ENCODE measurements around the gene OSBPL3. TPM values are rescaled to one million over a fixed set of nuclear protein-coding genes. Genes with fewer than 3 reads are reported as not detected.

The OSBPL3 gene
- total and polyA plus RNA-seq, 2 donors from 2014 or later = 8.6 to 40.5 TPM

DNA sequence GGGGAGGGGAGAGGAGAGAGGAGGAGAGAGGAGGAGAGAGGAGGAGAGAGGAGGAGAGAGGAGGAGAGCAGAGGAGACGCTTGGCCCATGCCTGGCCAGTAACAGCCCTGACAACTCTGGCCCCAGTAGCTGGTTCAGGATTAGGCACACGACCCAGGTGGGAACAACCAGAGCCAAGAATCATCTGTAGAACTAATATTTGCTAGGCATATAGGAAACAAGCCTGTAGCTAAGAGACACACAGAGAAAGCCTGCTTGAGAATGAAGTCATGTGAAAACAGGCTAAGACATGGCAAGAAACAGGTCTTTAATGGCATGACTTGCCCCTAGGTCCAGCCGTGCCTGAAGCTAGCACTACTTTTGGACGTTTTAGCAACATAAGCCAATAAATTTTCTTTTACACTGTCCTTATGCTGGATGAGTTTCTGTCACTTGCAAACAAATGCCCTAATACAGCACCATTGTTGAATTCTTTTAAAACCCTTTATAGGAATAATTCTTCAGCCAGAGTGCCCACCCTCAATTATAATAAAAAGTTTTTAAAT lies 17.5 kb downstream of the OSBPL3 start:
- no peak overlapping the region for H3K9ac ChIP-seq (ENCODE audit: low read length in 3 of 3)
- FAIRE-seq (no peak), DNase-seq (no peak)
- H3K4me1 ChIP-seq (ENCODE audit: control insufficient read depth in 2 of 3, insufficient read depth in 2 of 3, low read depth in 1 of 3, low read length in 3 of 3) = peaks cover 4 to 9% (median 4%) of the 10 kb centered on the region in 3 donors
- no peak overlapping the region for H3K27ac ChIP-seq (ENCODE audit: low read depth in 2 of 2, low read length in 2 of 2)
- H3K4me3 ChIP-seq (ENCODE audit: low read length in 3 of 3) = no peak overlapping the region
- intact Hi-C loops (cut with DNase I) = no loop called here
- no peaks in the 10 kb centered on the region for H3K9me3 ChIP-seq (ENCODE audit: control insufficient read depth in 2 of 3, insufficient read depth in 1 of 3, low read length in 3 of 3)
- no peaks in the 10 kb centered on the region for H3K36me3 ChIP-seq (ENCODE audit: control insufficient read depth in 2 of 3, insufficient read depth in 3 of 3, low read length in 3 of 3)
- TF ChIP-seq, protein P1, sequence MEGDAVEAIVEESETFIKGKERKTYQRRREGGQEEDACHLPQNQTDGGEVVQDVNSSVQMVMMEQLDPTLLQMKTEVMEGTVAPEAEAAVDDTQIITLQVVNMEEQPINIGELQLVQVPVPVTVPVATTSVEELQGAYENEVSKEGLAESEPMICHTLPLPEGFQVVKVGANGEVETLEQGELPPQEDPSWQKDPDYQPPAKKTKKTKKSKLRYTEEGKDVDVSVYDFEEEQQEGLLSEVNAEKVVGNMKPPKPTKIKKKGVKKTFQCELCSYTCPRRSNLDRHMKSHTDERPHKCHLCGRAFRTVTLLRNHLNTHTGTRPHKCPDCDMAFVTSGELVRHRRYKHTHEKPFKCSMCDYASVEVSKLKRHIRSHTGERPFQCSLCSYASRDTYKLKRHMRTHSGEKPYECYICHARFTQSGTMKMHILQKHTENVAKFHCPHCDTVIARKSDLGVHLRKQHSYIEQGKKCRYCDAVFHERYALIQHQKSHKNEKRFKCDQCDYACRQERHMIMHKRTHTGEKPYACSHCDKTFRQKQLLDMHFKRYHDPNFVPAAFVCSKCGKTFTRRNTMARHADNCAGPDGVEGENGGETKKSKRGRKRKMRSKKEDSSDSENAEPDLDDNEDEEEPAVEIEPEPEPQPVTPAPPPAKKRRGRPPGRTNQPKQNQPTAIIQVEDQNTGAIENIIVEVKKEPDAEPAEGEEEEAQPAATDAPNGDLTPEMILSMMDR (IDR thresholded peaks at IDR 0.05; ENCODE audit: borderline replicate concordance, extremely low read depth, insufficient read depth) = no peak
- H3K27me3 ChIP-seq (ENCODE audit: control insufficient read depth, insufficient read depth, low read length) = no peaks in the 10 kb centered on the region

DNA sequence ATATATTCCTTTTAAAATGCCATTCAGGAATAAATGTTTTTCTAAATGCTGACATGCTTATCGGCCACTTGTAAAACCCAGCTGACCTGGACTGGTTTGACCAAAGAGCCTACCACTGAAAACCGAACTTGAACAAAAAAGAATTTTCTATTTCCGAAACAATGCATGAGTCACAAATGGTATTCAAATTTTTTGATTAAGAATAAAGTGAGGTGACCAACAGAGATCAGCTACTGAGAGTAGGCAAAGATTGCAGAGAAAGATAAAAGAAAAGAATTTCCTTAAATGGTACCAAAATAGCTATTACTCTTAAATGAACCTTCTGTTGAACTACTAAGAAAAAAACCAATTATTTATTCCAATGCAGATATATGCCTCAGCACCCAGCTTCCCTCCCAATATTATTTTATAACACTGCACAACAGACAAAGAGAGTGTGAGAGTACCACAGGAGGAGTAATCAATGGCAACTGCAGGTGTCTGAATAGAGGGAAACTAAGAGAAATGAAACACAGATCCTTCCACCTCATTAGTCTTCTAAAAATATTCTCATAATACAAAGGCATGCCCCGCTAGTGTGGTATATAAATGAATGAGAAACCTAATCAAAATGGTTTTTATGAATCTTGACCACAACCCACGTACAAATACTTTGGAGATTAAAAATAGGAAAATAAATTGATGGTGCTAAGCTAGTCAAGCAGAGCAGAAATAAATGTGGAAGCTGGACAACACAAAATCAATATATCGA lies 20.1 kb downstream of the OSBPL3 start:
- Histone ChIP-seq H3K27ac (ENCODE audit: low read depth in 2 of 2, low read length in 2 of 2) (no peak overlapping the region), H3K4me1 (ENCODE audit: control insufficient read depth in 2 of 3, insufficient read depth in 2 of 3, low read depth in 1 of 3, low read length in 3 of 3) (peaks cover 0 to 7% (median 0%) of the 10 kb centered on the region in 3 donors), H3K9ac (ENCODE audit: low read length in 3 of 3) (no peak overlapping the region), H3K36me3 (ENCODE audit: control insufficient read depth in 2 of 3, insufficient read depth in 3 of 3, low read length in 3 of 3) (no peaks in the 10 kb centered on the region), H3K4me3 (ENCODE audit: low read length in 3 of 3) (no peak overlapping the region), H3K27me3 (ENCODE audit: control insufficient read depth, insufficient read depth, low read length) (no peaks in the 10 kb centered on the region), H3K9me3 (ENCODE audit: control insufficient read depth in 2 of 3, insufficient read depth in 1 of 3, low read length in 3 of 3) (no peaks in the 10 kb centered on the region)
- TF ChIP-seq, protein P1 (IDR thresholded peaks at IDR 0.05; ENCODE audit: borderline replicate concordance, extremely low read depth, insufficient read depth) = no peak
- FAIRE-seq (no peak), DNase-seq (no peak)
- intact Hi-C loops (cut with DNase I) = no loop called here

DNA sequence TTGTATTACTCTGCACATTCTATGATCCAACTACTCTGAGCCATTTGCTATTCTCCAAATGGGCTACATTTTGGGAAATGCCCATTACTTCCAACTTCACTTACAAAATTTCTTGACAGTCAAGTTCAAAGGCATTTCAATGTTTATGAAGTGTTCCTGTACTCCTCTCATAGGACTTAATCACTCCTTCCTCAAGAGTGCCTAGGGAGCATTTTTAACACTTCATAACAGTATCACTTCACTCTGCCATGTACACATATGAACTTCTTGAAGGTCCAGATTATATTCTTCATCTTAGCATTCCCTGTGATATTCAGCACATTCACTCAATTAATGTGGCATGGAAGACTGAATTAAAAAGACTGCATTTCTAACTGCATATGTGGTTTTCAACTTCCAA lies 21.6 kb downstream of the OSBPL3 start:
- no peak overlapping the region for H3K9ac ChIP-seq (ENCODE audit: low read length in 3 of 3)
- TF ChIP-seq, protein P1 (IDR thresholded peaks at IDR 0.05; ENCODE audit: borderline replicate concordance, extremely low read depth, insufficient read depth) = no peak
- no peak for FAIRE-seq
- H3K4me3 ChIP-seq (ENCODE audit: low read length in 3 of 3) = no peak overlapping the region
- intact Hi-C loops (cut with DNase I) = no loop called here
- H3K36me3 ChIP-seq (ENCODE audit: control insufficient read depth in 2 of 3, insufficient read depth in 3 of 3, low read length in 3 of 3) = no peaks in the 10 kb centered on the region
- no peaks in the 10 kb centered on the region for H3K9me3 ChIP-seq (ENCODE audit: control insufficient read depth in 2 of 3, insufficient read depth in 1 of 3, low read length in 3 of 3)
- no peak for DNase-seq
- no peak overlapping the region for H3K27ac ChIP-seq (ENCODE audit: low read depth in 2 of 2, low read length in 2 of 2)
- H3K27me3 ChIP-seq (ENCODE audit: control insufficient read depth, insufficient read depth, low read length) = no peaks in the 10 kb centered on the region
- peaks cover 0 to 7% (median 0%) of the 10 kb centered on the region in 3 donors for H3K4me1 ChIP-seq (ENCODE audit: control insufficient read depth in 2 of 3, insufficient read depth in 2 of 3, low read depth in 1 of 3, low read length in 3 of 3)

All from kidney (tissue), 14 donors.